ENCODE measurements around the gene PSMA3. TPM values are rescaled to one million over a fixed set of nuclear protein-coding genes. Genes with fewer than 3 reads are reported as not detected.

Gene PSMA3
- total and polyA plus RNA-seq, 9 of the 15 experiments (the other 6 are each of a cell fraction or from before 2014, with no cell fraction given), result 129 to 786 (median 319) TPM

GRCh38 chr14:58243790-58244555 lies 670 bp upstream of the PSMA3 start (continued):
- TF ChIP-seq CREB3L1 (IDR thresholded peaks at IDR 0.05; ENCODE audit: borderline replicate concordance, low read depth) (peak; percentile 23; the same call in 1 of the 2 replicates), MEIS2 (IDR thresholded peaks at IDR 0.05; ENCODE audit: partially characterized antibody) (peak; percentile 97), LCOR (CRISPR knock-in tag; IDR thresholded peaks at IDR 0.05) (0 out of 2 replicates have a peak, but pooled peaks have one; percentile 51), CREM (IDR thresholded peaks at IDR 0.05; ENCODE audit: low read depth) (peak; percentile 42), KDM1A (IDR thresholded peaks at IDR 0.05) (peak; percentile 54 to 67; a peak in 3 of 4 replicates), L3MBTL2 (IDR thresholded peaks at IDR 0.05) (peak; percentile 44; the same call in 1 of the 2 replicates), FOXA1 (IDR thresholded peaks at IDR 0.05; ENCODE audit: borderline replicate concordance) (no peak), HDAC2 (IDR thresholded peaks at IDR 0.05) (0 out of 2 replicates have a peak, but pooled peaks have one; percentile 14), E2F6 (IDR thresholded peaks at IDR 0.05; ENCODE audit: borderline replicate concordance in 1 of 2, extremely low read depth in 1 of 2, insufficient read depth in 1 of 2, insufficient read length in 1 of 2, low read depth in 1 of 2, low read length in 1 of 2, poor library complexity in 1 of 2, severe bottlenecking in 1 of 2) (no peak), NR2C2 (CRISPR knock-in tag; IDR thresholded peaks at IDR 0.05) (no peak), NR2C2 (tag; IDR thresholded peaks at IDR 0.05) (peak; percentile 40; the same call in 1 of the 2 replicates), ZNF277 (CRISPR knock-in tag; IDR thresholded peaks at IDR 0.05; ENCODE audit: borderline replicate concordance) (no peak), NFE2 (IDR thresholded peaks at IDR 0.05; ENCODE audit: low read depth) (peak; percentile 55; the same call in 1 of the 2 replicates), C11orf30 (IDR thresholded peaks at IDR 0.05; ENCODE audit: low read depth) (peak; percentile 45; the same call in 1 of the 2 replicates)

Data from K562 (cell line).